Endodermal cell (in vitro differentiated cells): ENCODE data around the gene LMO3. TPM values are rescaled to one million over a fixed set of nuclear protein-coding genes. Genes with fewer than 3 reads are reported as not detected.
A peak's percentile ranks its signal among the peaks of the same experiment; 100 is the strongest.

Experiments
- DNase-seq: peaks from one replicate; pipeline ENCODE4 v3.0.0-alpha.2; 2017
- H3K27ac ChIP-seq: 2 replicates; pipeline ENCODE4 v1.5.1; 2013; ENCODE audit warnings: mild to moderate bottlenecking, low read depth, low read length, moderate library complexity
- H3K27me3 ChIP-seq: 2 replicates; pipeline ENCODE4 v1.6.1; 2013; ENCODE audit warnings: mild to moderate bottlenecking, low read length, moderate library complexity; ENCODE audit not compliant: insufficient read depth, control insufficient read depth, poor library complexity, severe bottlenecking
- H3K36me3 ChIP-seq: 2 replicates; pipeline ENCODE4 v1.7.0; 2013; ENCODE audit warnings: mild to moderate bottlenecking, low read length, moderate library complexity; ENCODE audit not compliant: control insufficient read depth, insufficient read depth
- H3K4me1 ChIP-seq: one replicate; pipeline ENCODE4 v1.7.0; 2013; ENCODE audit warnings: low read length; ENCODE audit not compliant: control insufficient read depth, insufficient read depth
- H3K4me3 ChIP-seq: 2 replicates; pipeline ENCODE4 v1.5.1; 2013; ENCODE audit warnings: mild to moderate bottlenecking, low read length, moderate library complexity
- H3K9ac ChIP-seq: 2 replicates; pipeline ENCODE4 v1.6.1; 2013; ENCODE audit warnings: mild to moderate bottlenecking, low read length, moderate library complexity; ENCODE audit not compliant: poor library complexity, severe bottlenecking; ENCODE audit errors: extremely low read depth
- H3K9me3 ChIP-seq: 2 replicates; pipeline ENCODE4 v1.6.1; 2013; ENCODE audit warnings: mild to moderate bottlenecking, low read length, moderate library complexity; ENCODE audit not compliant: control insufficient read depth
- H3K27ac Mint-ChIP-seq: 2 replicates; pipeline ENCODE4 v1.8.0; 2020; ENCODE audit warnings: mixed read lengths
- H3K27me3 Mint-ChIP-seq: 2 replicates; pipeline ENCODE4 v1.8.0; 2021; ENCODE audit warnings: mild to moderate bottlenecking, mixed read lengths; ENCODE audit not compliant: insufficient read depth
- H3K36me3 Mint-ChIP-seq: 2 replicates; pipeline ENCODE4 v1.8.0; 2020; ENCODE audit warnings: low read depth, mixed read lengths
- H3K4me1 Mint-ChIP-seq: 2 replicates; pipeline ENCODE4 v1.8.0; 2020; ENCODE audit warnings: mixed read lengths
- H3K4me3 Mint-ChIP-seq: 2 replicates; pipeline ENCODE4 v1.8.0; 2020; ENCODE audit warnings: mild to moderate bottlenecking, moderate library complexity, mixed read lengths
- H3K9me3 Mint-ChIP-seq: 2 replicates; pipeline ENCODE4 v1.8.0; 2020; ENCODE audit warnings: mild to moderate bottlenecking, mixed read lengths
- CTCF ChIP-seq: fragments of 200-600 bp; sonication (generic); conservative IDR thresholded peaks from 2 replicates; pipeline ENCODE4 v1.5.0; 2021; ENCODE audit warnings: antibody characterized with exemption, mild to moderate bottlenecking
- WGBS, 2 experiments: methylation state at CpG; one replicate each; pipeline versions ENCODE4 v1.1.5 to v1.1.7; 2013; ENCODE audit warnings: missing lambda C conversion rate in 2 of 2, mixed read lengths in 1 of 2; ENCODE audit not compliant: insufficient coverage in 1 of 2, insufficient read length in 1 of 2; 5-methylcytosine and 5-hydroxymethylcytosine counted together
- total RNA-seq, 2 donors: library from RNA; stranded (reverse); fragmentation: NEBNext Ultra II Directional in 1 of 2; extraction: Animal tissue kit (Norgen Biotek cat#: 25700) in 1 of 2; gene quantifications; 2 replicates in 1 of 2; 3 replicates in 1 of 2; pipeline ENCODE4 v1.2.1, GENCODE V29; 2021

LMO3 gene
- total RNA-seq, 2 donors from 2014 or later, result 0.77 to 3.2 TPM

GRCh38 chr12:16606201-16606849 lies 363 bp upstream of the LMO3 start:
- Histone ChIP-seq H3K4me3 (peak overlapping the region; percentile 85), H3K4me1 (peaks cover 5% of the 10 kb centered on the region), H3K9ac (peak overlapping the region; percentile 38), H3K9me3 (no peaks in the 10 kb centered on the region), H3K27me3 (peaks cover 85% of the 10 kb centered on the region), H3K36me3 (no peaks in the 10 kb centered on the region), H3K27ac (peak overlapping the region; percentile 59)
- 0 to 1% methylated on average over 9 to 26 of the region's 26 CpGs for WGBS, 2 experiments
- Mint-ChIP-seq H3K27me3 (peaks cover 96% of the 10 kb centered on the region), H3K4me3 (peak overlapping the region; percentile 56), H3K4me1 (peaks cover 64% of the 10 kb centered on the region), H3K27ac (no peak overlapping the region), H3K9me3 (no peaks in the 10 kb centered on the region), H3K36me3 (no peaks in the 10 kb centered on the region)
- TF ChIP-seq CTCF, result peak; percentile 26
- DNase-seq, result peak; percentile 90

DNA sequence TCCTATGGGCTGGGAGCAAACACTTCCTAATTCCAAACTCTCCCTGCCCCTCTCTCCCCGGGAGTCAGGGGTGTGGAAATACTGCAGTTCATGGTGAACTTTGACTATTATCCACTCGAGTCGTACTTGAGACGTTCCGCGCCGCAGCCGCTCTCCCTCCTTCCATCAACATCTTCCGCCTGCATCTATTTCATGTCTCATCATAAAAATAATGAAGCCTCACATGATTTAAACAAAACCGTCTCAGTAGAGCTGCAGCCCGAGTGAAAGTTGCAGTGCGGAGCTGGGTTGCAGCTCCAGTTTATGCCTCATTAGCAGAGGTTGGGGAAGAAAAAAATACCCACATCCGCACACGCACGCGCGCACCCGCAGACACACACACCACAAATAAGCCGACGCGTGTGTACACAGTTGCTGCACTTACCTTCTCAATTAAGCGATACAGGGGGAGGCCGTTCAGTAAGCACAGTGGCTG lies 283 bp downstream of the LMO3 start:
- peaks cover 57% of the 10 kb centered on the region for H3K4me1 Mint-ChIP-seq
- H3K27ac Mint-ChIP-seq, result no peak overlapping the region
- TF ChIP-seq CTCF, result no peak
- WGBS, 2 experiments, result 0 to 2% methylated on average over 3 to 23 of the region's 23 CpGs
- DNase-seq, result peak; percentile 57
- no peaks in the 10 kb centered on the region for H3K36me3 Mint-ChIP-seq
- H3K27me3 ChIP-seq, result peaks cover 81% of the 10 kb centered on the region
- H3K27ac ChIP-seq, result peak overlapping the region; percentile 27
- H3K9ac ChIP-seq, result peak overlapping the region; percentile 38
- peak overlapping the region; percentile 56 for H3K4me3 Mint-ChIP-seq
- peak overlapping the region; percentile 85 for H3K4me3 ChIP-seq
- H3K27me3 Mint-ChIP-seq, result peaks cover 89% of the 10 kb centered on the region
- no peaks in the 10 kb centered on the region for H3K36me3 ChIP-seq
- no peaks in the 10 kb centered on the region for H3K9me3 ChIP-seq
- H3K4me1 ChIP-seq, result peaks cover 5% of the 10 kb centered on the region
- no peaks in the 10 kb centered on the region for H3K9me3 Mint-ChIP-seq

DNA sequence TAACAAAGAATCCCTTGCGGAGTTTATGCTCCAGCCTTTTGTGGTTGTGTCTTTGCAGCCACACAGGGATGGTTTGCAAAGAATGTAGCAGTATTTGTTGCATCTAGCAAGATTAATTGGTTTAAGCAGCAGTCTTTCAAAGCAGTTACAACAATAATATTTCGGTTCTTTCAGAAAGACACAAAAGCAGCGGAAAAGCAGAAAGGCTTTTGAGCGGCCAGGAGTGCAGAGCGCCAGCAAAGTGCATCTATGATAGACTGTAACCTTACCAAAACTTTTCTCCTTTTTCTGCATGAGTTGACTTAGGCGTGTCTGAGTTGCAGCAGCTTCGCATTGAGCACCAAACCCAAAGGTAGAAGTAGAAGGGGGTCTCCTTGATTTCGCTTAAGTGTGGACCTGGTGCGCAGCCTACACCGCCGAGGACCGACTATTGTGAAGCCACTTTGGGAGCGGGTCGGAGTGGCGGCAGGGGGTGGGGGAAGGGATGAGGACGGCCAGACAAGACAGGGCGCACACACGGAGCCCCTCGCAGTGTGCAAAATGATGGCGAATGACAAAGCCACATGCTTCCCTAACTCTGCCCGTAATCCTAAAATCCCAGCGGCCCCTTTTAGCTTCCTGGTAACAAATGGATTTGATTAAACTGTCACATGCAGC lies 1.2 kb downstream of the LMO3 start:
- Histone ChIP-seq H3K27ac (peak overlapping the region; percentile 77), H3K9ac (no peak overlapping the region), H3K4me3 (peak overlapping the region; percentile 67), H3K9me3 (no peaks in the 10 kb centered on the region), H3K4me1 (peaks cover 5% of the 10 kb centered on the region), H3K27me3 (peaks cover 71% of the 10 kb centered on the region), H3K36me3 (no peaks in the 10 kb centered on the region)
- peak; percentile 73 for DNase-seq
- TF ChIP-seq CTCF, result no peak
- no peaks in the 10 kb centered on the region for H3K9me3 Mint-ChIP-seq
- no peaks in the 10 kb centered on the region for H3K36me3 Mint-ChIP-seq
- peak overlapping the region; percentile 56 for H3K4me3 Mint-ChIP-seq
- no peak overlapping the region for H3K27ac Mint-ChIP-seq
- 6 to 11% methylated on average over 10 to 22 of the region's 22 CpGs for WGBS, 2 experiments
- peaks cover 81% of the 10 kb centered on the region for H3K27me3 Mint-ChIP-seq
- H3K4me1 Mint-ChIP-seq, result peaks cover 48% of the 10 kb centered on the region
